Measurements from ENCODE around the gene IL11RA. TPM values are rescaled to one million over a fixed set of nuclear protein-coding genes. Genes with fewer than 3 reads are reported as not detected.
A peak's percentile ranks its signal among the peaks of the same experiment; 100 is the strongest.

Gene IL11RA
- total and polyA plus RNA-seq, 9 of the 15 experiments (the other 6 are each of a cell fraction or from before 2014, with no cell fraction given), result 0.11 to 5.8 (median 2.8) TPM

DNA sequence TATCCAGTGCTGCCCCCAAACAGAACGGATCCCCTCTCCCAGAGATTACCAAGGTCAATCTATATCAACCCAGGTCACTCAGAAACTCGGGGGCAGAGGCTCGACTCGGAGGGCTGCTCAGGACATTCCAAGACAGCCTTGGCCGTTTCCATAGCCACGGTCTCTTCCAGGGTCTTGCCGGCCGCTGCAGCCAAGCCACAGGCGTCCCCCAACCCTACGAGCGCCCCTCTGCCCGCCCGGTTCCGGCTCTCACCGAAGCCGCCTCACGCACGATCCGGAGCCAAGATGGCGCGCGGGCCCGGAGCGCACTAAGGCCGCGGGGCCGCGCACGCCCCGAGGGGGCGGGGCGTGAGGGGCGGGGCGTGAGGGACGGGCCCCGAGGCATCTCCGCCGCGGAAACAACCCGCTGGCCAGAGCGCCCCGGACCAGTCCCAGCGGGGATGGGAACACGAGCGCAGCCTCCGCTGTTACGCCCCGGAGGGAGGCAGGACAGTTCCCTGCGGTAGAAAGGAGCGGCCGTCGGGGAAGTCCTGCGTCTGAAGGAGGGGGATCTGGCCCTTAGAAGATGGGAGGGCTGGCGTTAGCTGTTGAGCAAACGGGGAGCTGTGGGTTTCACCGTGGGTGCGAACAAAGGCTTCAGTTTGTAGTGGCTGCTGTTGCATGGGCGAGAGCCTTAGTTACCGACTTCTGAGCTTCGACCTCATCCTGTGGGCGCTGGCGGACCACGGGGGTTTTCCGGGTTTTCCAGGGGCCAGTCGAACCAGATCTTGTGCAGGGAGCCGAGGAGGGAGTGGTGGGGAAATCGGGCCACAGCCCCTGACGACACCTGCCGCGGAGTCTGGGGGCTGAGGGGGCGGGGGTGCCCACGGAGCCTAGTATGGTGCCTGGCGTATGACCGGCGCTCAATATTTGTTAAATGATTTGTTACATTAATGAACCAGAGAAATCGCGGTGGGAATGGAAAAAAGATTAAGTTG lies 39.9 kb upstream of the IL11RA start, which contains the start of gene RPP25L (continued):
- TF ChIP-seq, protein P1, sequence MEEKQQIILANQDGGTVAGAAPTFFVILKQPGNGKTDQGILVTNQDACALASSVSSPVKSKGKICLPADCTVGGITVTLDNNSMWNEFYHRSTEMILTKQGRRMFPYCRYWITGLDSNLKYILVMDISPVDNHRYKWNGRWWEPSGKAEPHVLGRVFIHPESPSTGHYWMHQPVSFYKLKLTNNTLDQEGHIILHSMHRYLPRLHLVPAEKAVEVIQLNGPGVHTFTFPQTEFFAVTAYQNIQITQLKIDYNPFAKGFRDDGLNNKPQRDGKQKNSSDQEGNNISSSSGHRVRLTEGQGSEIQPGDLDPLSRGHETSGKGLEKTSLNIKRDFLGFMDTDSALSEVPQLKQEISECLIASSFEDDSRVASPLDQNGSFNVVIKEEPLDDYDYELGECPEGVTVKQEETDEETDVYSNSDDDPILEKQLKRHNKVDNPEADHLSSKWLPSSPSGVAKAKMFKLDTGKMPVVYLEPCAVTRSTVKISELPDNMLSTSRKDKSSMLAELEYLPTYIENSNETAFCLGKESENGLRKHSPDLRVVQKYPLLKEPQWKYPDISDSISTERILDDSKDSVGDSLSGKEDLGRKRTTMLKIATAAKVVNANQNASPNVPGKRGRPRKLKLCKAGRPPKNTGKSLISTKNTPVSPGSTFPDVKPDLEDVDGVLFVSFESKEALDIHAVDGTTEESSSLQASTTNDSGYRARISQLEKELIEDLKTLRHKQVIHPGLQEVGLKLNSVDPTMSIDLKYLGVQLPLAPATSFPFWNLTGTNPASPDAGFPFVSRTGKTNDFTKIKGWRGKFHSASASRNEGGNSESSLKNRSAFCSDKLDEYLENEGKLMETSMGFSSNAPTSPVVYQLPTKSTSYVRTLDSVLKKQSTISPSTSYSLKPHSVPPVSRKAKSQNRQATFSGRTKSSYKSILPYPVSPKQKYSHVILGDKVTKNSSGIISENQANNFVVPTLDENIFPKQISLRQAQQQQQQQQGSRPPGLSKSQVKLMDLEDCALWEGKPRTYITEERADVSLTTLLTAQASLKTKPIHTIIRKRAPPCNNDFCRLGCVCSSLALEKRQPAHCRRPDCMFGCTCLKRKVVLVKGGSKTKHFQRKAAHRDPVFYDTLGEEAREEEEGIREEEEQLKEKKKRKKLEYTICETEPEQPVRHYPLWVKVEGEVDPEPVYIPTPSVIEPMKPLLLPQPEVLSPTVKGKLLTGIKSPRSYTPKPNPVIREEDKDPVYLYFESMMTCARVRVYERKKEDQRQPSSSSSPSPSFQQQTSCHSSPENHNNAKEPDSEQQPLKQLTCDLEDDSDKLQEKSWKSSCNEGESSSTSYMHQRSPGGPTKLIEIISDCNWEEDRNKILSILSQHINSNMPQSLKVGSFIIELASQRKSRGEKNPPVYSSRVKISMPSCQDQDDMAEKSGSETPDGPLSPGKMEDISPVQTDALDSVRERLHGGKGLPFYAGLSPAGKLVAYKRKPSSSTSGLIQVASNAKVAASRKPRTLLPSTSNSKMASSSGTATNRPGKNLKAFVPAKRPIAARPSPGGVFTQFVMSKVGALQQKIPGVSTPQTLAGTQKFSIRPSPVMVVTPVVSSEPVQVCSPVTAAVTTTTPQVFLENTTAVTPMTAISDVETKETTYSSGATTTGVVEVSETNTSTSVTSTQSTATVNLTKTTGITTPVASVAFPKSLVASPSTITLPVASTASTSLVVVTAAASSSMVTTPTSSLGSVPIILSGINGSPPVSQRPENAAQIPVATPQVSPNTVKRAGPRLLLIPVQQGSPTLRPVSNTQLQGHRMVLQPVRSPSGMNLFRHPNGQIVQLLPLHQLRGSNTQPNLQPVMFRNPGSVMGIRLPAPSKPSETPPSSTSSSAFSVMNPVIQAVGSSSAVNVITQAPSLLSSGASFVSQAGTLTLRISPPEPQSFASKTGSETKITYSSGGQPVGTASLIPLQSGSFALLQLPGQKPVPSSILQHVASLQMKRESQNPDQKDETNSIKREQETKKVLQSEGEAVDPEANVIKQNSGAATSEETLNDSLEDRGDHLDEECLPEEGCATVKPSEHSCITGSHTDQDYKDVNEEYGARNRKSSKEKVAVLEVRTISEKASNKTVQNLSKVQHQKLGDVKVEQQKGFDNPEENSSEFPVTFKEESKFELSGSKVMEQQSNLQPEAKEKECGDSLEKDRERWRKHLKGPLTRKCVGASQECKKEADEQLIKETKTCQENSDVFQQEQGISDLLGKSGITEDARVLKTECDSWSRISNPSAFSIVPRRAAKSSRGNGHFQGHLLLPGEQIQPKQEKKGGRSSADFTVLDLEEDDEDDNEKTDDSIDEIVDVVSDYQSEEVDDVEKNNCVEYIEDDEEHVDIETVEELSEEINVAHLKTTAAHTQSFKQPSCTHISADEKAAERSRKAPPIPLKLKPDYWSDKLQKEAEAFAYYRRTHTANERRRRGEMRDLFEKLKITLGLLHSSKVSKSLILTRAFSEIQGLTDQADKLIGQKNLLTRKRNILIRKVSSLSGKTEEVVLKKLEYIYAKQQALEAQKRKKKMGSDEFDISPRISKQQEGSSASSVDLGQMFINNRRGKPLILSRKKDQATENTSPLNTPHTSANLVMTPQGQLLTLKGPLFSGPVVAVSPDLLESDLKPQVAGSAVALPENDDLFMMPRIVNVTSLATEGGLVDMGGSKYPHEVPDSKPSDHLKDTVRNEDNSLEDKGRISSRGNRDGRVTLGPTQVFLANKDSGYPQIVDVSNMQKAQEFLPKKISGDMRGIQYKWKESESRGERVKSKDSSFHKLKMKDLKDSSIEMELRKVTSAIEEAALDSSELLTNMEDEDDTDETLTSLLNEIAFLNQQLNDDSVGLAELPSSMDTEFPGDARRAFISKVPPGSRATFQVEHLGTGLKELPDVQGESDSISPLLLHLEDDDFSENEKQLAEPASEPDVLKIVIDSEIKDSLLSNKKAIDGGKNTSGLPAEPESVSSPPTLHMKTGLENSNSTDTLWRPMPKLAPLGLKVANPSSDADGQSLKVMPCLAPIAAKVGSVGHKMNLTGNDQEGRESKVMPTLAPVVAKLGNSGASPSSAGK (IDR thresholded peaks at IDR 0.05), result 0 out of 2 replicates have a peak, but pooled peaks have one; percentile 15
- TF ChIP-seq TFAP4 (CRISPR knock-in tag; IDR thresholded peaks at IDR 0.05; ENCODE audit: borderline replicate concordance), result peak; percentile 18; the same call in 1 of the 2 replicates
- peak; percentile 28 for TF ChIP-seq SMAD1 (IDR thresholded peaks at IDR 0.05; ENCODE audit: low read depth, low read length, partially characterized antibody)
- TF ChIP-seq RBFOX2 (IDR thresholded peaks at IDR 0.05; ENCODE audit: low read depth, low read length), result peak; percentile 91
- TF ChIP-seq MYC (IDR thresholded peaks at IDR 0.05; ENCODE audit: low read depth, low read length), result peak; percentile 79
- no peak; the same call in 1 of the 2 replicates for TF ChIP-seq MYC (CRISPR knock-in tag; IDR thresholded peaks at IDR 0.05; ENCODE audit: borderline replicate concordance, low read depth)
- peak; percentile 36; the same call in 1 of the 2 replicates for TF ChIP-seq ESRRA (IDR thresholded peaks at IDR 0.05; ENCODE audit: borderline replicate concordance, low read depth)
- TF ChIP-seq MNT (conservative IDR thresholded peaks at IDR 0.05), result peak in 1 of 2 experiments; percentile 42; a peak in 1 of 4 replicates
